Islet precursor cell (in vitro differentiated cells): ENCODE results near the gene TRPC3.

ENCODE experiments used
- DNase-seq: peaks from one replicate; pipeline ENCODE4 v3.0.0-alpha.2; 2018

The TRPC3 gene

GRCh38 chr4:121869841-121870822, 81.7 kb downstream of the TRPC3 start, which contains the start of gene BBS7:
TSS of gene BBS7 (minus strand) at chr4:121870474. CDS start at chr4:121870313, 161 bp downstream.
- peak; percentile 99 for DNase-seq

GRCh38 chr4:121863799-121864198, 88.1 kb downstream of the TRPC3 start:
- DNase-seq = no peak

- no peak for DNase-seq
Measured at GRCh38 chr4:121861426-121861825, 90.4 kb downstream of the TRPC3 start.

GRCh38 chr4:121860121-121860520, 91.7 kb downstream of the TRPC3 start:
- DNase-seq = no peak

- DNase-seq = no peak
Measured at GRCh38 chr4:121851354-121851753, 100.5 kb downstream of the TRPC3 start.

- DNase-seq = no peak
Measured at GRCh38 chr4:121846662-121847061, 105.2 kb downstream of the TRPC3 start.

GRCh38 chr4:121842862-121843261, 109.0 kb downstream of the TRPC3 start:
- DNase-seq = no peak

GRCh38 chr4:121838136-121838535, 113.7 kb downstream of the TRPC3 start:
- DNase-seq = no peak

- DNase-seq = no peak
Measured at GRCh38 chr4:121829511-121829910, 122.3 kb downstream of the TRPC3 start.
